ENCODE results near the gene IFI35.
"Not testable (repeated sequence)": the region's sequence is repeated elsewhere in the genome, so short reads cannot be mapped to it uniquely, and the experiment has no call there.

The IFI35 gene

DNA sequence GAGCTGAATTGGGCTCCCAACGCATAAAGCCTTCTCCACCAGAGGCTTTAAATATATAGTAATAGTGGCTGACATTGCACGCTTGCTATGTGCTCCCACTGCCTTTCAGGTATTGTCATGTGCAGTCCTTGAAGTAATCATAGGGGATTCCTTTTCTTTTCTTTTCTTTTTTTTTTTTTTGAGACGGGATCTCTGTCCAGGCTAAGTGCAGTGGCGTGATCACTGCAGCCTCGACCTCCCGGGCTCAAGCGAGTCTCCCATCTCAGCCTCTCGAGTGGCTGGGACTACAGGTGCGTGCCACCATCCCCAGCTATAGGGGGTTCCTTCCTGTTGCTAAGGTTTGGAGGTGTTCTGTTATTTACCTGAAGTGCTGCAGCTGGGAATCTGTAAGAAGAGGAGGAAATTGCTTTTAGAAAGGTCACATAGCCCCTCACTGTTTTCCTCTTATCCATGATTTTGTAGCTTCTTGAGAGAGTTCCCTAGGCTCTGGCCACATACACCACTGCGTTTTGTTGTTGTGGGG is 7.5 kb upstream of the IFI35 start:
- peak overlapping the region; percentile 80 for H3K4me3 ChIP-seq (ENCODE audit: low read depth, low read length)
- TF ChIP-seq, protein P1, sequence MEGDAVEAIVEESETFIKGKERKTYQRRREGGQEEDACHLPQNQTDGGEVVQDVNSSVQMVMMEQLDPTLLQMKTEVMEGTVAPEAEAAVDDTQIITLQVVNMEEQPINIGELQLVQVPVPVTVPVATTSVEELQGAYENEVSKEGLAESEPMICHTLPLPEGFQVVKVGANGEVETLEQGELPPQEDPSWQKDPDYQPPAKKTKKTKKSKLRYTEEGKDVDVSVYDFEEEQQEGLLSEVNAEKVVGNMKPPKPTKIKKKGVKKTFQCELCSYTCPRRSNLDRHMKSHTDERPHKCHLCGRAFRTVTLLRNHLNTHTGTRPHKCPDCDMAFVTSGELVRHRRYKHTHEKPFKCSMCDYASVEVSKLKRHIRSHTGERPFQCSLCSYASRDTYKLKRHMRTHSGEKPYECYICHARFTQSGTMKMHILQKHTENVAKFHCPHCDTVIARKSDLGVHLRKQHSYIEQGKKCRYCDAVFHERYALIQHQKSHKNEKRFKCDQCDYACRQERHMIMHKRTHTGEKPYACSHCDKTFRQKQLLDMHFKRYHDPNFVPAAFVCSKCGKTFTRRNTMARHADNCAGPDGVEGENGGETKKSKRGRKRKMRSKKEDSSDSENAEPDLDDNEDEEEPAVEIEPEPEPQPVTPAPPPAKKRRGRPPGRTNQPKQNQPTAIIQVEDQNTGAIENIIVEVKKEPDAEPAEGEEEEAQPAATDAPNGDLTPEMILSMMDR (IDR thresholded peaks at IDR 0.05; ENCODE audit: low read depth, low read length, missing control alignments) = no peak
- no peak for DNase-seq (ENCODE audit: low read depth)

DNA sequence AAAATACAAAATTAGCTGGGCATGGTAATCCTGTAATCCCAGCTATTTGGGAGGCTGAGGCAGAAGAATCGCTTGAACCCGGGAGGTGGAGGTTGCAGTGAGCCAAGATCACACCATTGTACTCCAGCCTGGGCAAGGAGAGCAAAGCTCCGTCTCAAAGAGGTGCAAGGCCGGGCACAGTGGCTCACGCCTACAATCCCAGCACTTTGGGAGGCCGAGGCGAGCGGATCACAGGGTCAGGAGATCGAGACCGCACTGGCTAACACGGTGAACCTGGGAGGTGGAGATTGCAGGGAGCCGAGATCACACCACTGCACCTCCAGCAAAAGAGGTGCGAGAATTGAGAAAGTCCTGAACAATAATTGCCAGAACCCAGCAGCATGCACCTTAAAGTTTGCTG is 5.7 kb upstream of the IFI35 start:
- H3K4me3 ChIP-seq (ENCODE audit: low read depth, low read length); DNase-seq (ENCODE audit: low read depth): not testable (repeated sequence)

DNA sequence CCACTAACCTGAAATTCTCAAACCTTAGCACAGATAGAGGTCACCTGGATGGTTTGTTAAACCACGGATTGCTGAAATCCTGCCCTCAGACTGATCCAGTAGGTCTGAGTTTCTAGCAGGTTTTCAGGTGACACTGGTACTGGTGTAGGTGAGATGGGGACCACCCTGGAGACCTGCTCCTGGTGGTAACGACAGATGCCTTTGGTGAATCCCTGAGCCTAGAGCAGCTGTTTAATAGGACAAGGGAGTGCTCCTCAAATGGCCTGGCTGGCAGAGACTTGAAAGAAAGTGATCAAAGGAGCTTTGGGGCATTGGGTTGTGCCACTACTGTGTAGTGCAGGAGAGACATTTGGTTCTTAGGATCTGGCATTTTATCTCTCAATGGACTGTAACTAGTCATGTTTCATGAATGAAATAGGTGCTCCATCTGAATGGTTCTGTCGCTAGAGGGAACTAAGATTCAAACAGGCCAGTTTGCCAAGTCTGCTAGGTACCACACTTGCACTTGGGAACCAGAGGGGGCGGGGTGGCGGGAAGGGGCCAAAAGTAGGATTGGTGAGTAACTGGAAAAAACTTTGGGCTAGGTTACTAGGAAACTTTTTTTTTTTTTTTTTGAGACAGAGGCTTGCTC is 2.9 kb upstream of the IFI35 start:
- DNase-seq (ENCODE audit: low read depth) = no peak
- no peak overlapping the region for H3K4me3 ChIP-seq (ENCODE audit: low read depth, low read length)
- TF ChIP-seq, protein P1 (IDR thresholded peaks at IDR 0.05; ENCODE audit: low read depth, low read length, missing control alignments) = no peak

DNA sequence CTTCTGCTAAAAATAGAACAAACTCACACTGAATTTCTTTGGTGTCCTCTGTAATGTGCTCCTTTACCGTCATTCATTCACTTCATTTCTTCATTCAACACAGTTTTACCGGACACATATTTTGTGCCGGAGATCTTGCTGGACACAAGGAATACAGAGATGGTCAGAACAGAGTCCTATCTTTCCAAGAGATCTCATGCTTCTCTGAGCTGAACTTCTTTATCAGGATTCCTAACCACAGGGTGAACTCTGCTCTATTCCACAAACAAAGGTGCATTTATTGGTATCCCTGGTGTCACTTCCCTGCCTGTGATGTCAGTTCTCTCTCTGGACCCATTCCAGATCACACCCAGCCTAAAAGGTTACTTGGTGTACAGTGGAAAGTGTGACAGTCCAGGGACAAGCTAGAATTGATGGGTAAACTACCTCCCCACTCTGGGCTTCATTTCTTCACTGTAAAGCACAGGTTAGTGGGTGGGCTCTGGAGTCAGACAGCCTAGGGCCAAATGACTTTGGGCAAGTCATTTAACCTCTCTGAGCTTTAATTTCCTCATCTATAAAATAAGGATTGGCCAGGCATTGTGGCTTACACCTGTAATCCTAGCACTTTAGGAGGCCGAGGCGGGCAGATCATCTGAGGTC is 4.2 kb downstream of the IFI35 start:
- no peak overlapping the region for H3K4me3 ChIP-seq (ENCODE audit: low read depth, low read length)
- TF ChIP-seq, protein P1 (IDR thresholded peaks at IDR 0.05; ENCODE audit: low read depth, low read length, missing control alignments) = no peak
- no peak for DNase-seq (ENCODE audit: low read depth)

DNA sequence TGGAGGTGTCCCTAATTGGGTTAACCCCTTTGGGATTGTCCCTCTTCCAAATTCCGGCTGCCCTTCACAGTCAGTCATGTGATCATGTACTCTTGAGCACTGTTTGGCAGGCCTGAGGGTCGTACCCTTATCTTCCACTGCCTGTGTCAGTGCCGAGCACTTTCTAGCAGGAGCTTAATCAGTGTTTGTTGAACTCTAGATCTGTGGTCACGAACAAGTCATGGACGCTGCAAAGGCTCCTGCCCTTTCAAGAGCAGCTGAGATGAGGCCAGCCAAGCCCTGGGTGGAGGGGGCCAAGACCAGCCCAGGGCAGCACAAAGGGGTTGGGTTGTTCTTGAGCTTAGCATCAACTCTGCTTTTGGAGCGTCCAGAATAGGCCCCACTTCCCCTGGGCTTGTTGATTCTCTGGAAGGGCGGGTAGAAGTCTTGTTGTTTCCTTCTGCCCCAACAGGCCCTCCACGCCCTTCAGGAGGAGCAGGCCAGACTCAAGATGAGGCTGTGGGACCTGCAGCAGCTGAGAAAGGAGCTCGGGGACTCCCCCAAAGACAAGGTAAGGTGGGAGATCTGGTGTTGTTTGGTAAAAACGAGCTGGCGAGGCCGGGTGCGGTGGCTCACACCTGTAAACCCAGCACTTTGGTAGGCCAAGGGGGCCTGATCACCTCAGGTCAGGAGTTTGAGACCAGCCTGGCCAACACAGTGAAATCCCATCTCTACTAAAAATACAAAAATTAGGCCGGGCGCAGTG is 5.3 kb downstream of the IFI35 start:
- TF ChIP-seq, protein P1 (IDR thresholded peaks at IDR 0.05; ENCODE audit: low read depth, low read length, missing control alignments) = no peak
- DNase-seq (ENCODE audit: low read depth) = no peak
- no peak overlapping the region for H3K4me3 ChIP-seq (ENCODE audit: low read depth, low read length)

DNA sequence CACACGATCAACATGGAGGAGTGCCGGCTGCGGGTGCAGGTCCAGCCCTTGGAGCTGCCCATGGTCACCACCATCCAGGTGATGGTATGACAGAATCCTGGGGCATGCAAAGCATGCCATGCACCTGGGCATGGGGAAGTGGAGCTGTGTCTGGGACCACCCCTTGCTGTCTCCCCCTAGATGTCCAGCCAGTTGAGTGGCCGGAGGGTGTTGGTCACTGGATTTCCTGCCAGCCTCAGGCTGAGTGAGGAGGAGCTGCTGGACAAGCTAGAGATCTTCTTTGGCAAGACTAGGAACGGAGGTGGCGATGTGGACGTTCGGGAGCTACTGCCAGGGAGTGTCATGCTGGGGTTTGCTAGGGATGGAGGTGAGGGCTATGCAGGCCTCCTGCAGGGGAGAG is 6.7 kb downstream of the IFI35 start:
- H3K4me3 ChIP-seq (ENCODE audit: low read depth, low read length) = no peak overlapping the region

More for the DNA sequence above, 6.7 kb downstream of the IFI35 start:
- TF ChIP-seq, protein P1 (IDR thresholded peaks at IDR 0.05; ENCODE audit: low read depth, low read length, missing control alignments) = no peak
- no peak for DNase-seq (ENCODE audit: low read depth)
